ENCODE measurements around the gene IL12RB2.
"Not testable (repeated sequence)": the region's sequence is repeated elsewhere in the genome, so short reads cannot be mapped to it uniquely, and the experiment has no call there.

IL12RB2 gene

DNA sequence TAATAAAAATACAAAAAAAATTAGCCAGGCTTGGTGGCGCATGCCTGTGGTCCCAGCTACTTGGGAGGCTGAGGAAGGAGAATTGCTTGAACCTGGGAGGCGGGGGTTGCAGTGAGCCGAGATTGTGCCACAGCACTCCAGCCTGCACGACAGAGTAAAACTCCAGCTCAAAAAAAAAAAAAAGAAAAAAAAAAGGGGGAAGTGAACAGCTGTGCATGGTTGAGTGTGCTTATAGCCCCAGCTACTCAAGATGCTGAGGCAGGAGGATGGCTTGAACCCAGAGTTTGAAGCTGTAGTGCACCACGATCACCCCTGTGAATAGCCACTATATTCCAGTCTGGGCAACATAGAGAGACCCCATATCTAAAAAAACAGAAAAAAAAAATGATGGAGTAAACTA, 138.3 kb downstream of the IL12RB2 start:
- DNase-seq (ENCODE audit: low read depth); H3K4me3 ChIP-seq (ENCODE audit: low read depth, low read length): not testable (repeated sequence)
